ENCODE data around the gene GPC2. TPM values are rescaled to one million over a fixed set of nuclear protein-coding genes. Genes with fewer than 3 reads are reported as not detected.
"Not testable (repeated sequence)": the region's sequence is repeated elsewhere in the genome, so short reads cannot be mapped to it uniquely, and the experiment has no call there.

The GPC2 gene
- total and polyA plus RNA-seq, 2 donors, result 8.5 to 11.2 TPM

GRCh38 chr7:100219801-100220585 lies 42.8 kb upstream of the GPC2 start, which contains the start of gene PVRIG:
Gene PVRIG (plus strand): TSS chr7:100219949. CDS start chr7:100219971, 22 bp downstream.
- 20% methylated on average over 26 of the region's 27 CpGs for WGBS
- not testable (repeated sequence) for H3K27me3 ChIP-seq (ENCODE audit: control insufficient read depth in 2 of 2, insufficient read depth in 1 of 2, low read length in 1 of 2); H3K9me3 ChIP-seq (ENCODE audit: control insufficient read depth in 2 of 2, insufficient read depth in 1 of 2, low read length in 1 of 2)
- DNase-seq (ENCODE audit: low read depth in 6 of 9, low spot score in 9 of 9), result peak in 3 of 9 donors; percentile 44 to 69 (median 45)
- peak within 1 kb of the TSS; percentile 98 to 100 for H3K27ac ChIP-seq (ENCODE audit: low read depth in 1 of 2, low read length in 1 of 2)
- H3K4me1 ChIP-seq (ENCODE audit: control insufficient read depth in 2 of 2, insufficient read depth in 2 of 2, low read length in 2 of 2), result peaks cover 8 to 71% of the 10 kb centered on the region in 2 donors
- peak within 1 kb of the TSS; percentile 71 to 99 for H3K4me3 ChIP-seq (ENCODE audit: low read length in 2 of 2)
- H3K36me3 ChIP-seq (ENCODE audit: control insufficient read depth in 2 of 2, insufficient read depth in 2 of 2, low read length in 1 of 2), result peaks cover 27 to 47% of the 10 kb centered on the region in 2 donors

DNA sequence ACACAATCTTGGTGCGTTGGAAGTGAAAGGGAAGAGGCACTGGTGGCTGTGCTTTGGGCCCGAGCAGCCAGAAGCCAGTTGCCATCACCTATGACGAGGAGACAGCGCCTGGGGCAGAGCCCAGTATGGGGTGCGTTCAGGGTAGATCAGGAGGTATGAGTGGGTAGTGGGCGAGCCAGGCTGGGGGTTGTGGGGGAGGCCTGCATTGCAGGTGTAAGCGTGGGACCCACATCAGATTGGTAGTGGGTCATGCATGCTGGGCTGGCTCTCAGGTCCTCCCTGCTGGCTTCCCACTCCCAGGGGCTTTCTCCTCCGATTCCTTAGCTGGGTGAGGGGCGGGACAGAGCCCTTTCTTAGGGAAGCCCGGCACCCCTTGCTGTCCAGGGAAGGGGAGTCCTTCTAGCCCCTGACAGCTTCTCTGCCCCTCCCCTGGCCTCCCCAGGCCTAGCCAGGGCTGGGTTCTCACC lies 42.1 kb upstream of the GPC2 start:
- Histone ChIP-seq H3K36me3 (ENCODE audit: control insufficient read depth in 2 of 2, insufficient read depth in 2 of 2, low read length in 1 of 2) (peaks cover 21 to 40% of the 10 kb centered on the region in 2 donors), H3K27ac (ENCODE audit: low read depth in 1 of 2, low read length in 1 of 2) (peak overlapping the region; percentile 95 to 100), H3K4me3 (ENCODE audit: low read length in 2 of 2) (peak overlapping the region; percentile 71 to 99), H3K27me3 (ENCODE audit: control insufficient read depth in 2 of 2, insufficient read depth in 1 of 2, low read length in 1 of 2) (no peaks in the 10 kb centered on the region), H3K4me1 (ENCODE audit: control insufficient read depth in 2 of 2, insufficient read depth in 2 of 2, low read length in 2 of 2) (peaks cover 12 to 70% of the 10 kb centered on the region in 2 donors), H3K9me3 (ENCODE audit: control insufficient read depth in 2 of 2, insufficient read depth in 1 of 2, low read length in 1 of 2) (peaks cover 0 to 7% of the 10 kb centered on the region in 2 donors)
- peak in 3 of 9 donors; percentile 59 to 76 (median 59) for DNase-seq (ENCODE audit: low read depth in 6 of 9, low spot score in 9 of 9)
- WGBS, result 39% methylated on average over 10 of the region's 10 CpGs

GRCh38 chr7:100217934-100218333 lies 40.8 kb upstream of the GPC2 start:
- 0% methylated on average over 2 of the region's 5 CpGs for WGBS

GRCh38 chr7:100215895-100216294 lies 38.7 kb upstream of the GPC2 start:
- Histone ChIP-seq H3K4me3 (ENCODE audit: low read length in 2 of 2) (no peak overlapping the region), H3K4me1 (ENCODE audit: control insufficient read depth in 2 of 2, insufficient read depth in 2 of 2, low read length in 2 of 2) (peaks cover 31 to 76% of the 10 kb centered on the region in 2 donors), H3K27ac (ENCODE audit: low read depth in 1 of 2, low read length in 1 of 2) (peak overlapping the region in 1 of 2 donors; percentile 44), H3K27me3 (ENCODE audit: control insufficient read depth in 2 of 2, insufficient read depth in 1 of 2, low read length in 1 of 2) (no peaks in the 10 kb centered on the region), H3K9me3 (ENCODE audit: control insufficient read depth in 2 of 2, insufficient read depth in 1 of 2, low read length in 1 of 2) (peaks cover 0 to 3% of the 10 kb centered on the region in 2 donors), H3K36me3 (ENCODE audit: control insufficient read depth in 2 of 2, insufficient read depth in 2 of 2, low read length in 1 of 2) (peaks cover 0 to 8% of the 10 kb centered on the region in 2 donors)
- no peak for DNase-seq (ENCODE audit: low read depth in 6 of 9, low spot score in 9 of 9)
- WGBS, result 94% methylated on average over 6 of the region's 6 CpGs

More at GRCh38 chr7:100217934-100218333, 40.8 kb upstream of the GPC2 start:
- peak in 1 of 9 donors; percentile 49 for DNase-seq (ENCODE audit: low read depth in 6 of 9, low spot score in 9 of 9)
- Histone ChIP-seq H3K36me3 (ENCODE audit: control insufficient read depth in 2 of 2, insufficient read depth in 2 of 2, low read length in 1 of 2) (peaks cover 8 to 28% of the 10 kb centered on the region in 2 donors), H3K4me1 (ENCODE audit: control insufficient read depth in 2 of 2, insufficient read depth in 2 of 2, low read length in 2 of 2) (peaks cover 13 to 72% of the 10 kb centered on the region in 2 donors), H3K27ac (ENCODE audit: low read depth in 1 of 2, low read length in 1 of 2) (peak overlapping the region; percentile 46 to 100)
- not testable (repeated sequence) for H3K4me3 ChIP-seq (ENCODE audit: low read length in 2 of 2); H3K9me3 ChIP-seq (ENCODE audit: control insufficient read depth in 2 of 2, insufficient read depth in 1 of 2, low read length in 1 of 2); H3K27me3 ChIP-seq (ENCODE audit: control insufficient read depth in 2 of 2, insufficient read depth in 1 of 2, low read length in 1 of 2)

- not testable (repeated sequence) for H3K9me3 ChIP-seq (ENCODE audit: control insufficient read depth in 2 of 2, insufficient read depth in 1 of 2, low read length in 1 of 2); H3K36me3 ChIP-seq (ENCODE audit: control insufficient read depth in 2 of 2, insufficient read depth in 2 of 2, low read length in 1 of 2); H3K4me3 ChIP-seq (ENCODE audit: low read length in 2 of 2); H3K27ac ChIP-seq (ENCODE audit: low read depth in 1 of 2, low read length in 1 of 2); H3K27me3 ChIP-seq (ENCODE audit: control insufficient read depth in 2 of 2, insufficient read depth in 1 of 2, low read length in 1 of 2)
- peaks cover 45 to 91% of the 10 kb centered on the region in 2 donors for H3K4me1 ChIP-seq (ENCODE audit: control insufficient read depth in 2 of 2, insufficient read depth in 2 of 2, low read length in 2 of 2)
- WGBS, result 92% methylated on average over 5 of the region's 5 CpGs
- peak in 1 of 9 donors; percentile 54 for DNase-seq (ENCODE audit: low read depth in 6 of 9, low spot score in 9 of 9)
Measured at GRCh38 chr7:100214356-100214755, 37.2 kb upstream of the GPC2 start.

DNA sequence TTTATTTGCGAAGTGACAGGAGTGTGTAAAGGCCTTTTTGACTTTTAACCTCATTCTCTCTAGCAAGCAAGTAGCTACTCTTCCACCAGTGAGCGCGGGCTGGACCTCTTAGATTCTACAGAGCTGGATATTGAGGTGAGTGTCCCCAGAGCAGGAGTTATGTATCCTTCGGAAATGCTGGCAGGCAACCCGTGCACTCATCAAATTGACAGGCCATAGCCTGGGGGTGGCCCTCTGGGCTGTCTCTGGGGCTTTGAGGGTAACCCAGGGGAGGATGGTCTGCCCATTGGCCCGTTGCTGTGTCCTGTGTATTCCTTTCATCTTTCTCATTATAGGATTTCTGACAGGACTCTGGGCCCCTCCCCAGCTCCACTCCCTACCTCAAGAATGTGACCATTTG lies 36.5 kb upstream of the GPC2 start:
- no peak for DNase-seq (ENCODE audit: low read depth in 6 of 9, low spot score in 9 of 9)
- peaks cover 46 to 91% of the 10 kb centered on the region in 2 donors for H3K4me1 ChIP-seq (ENCODE audit: control insufficient read depth in 2 of 2, insufficient read depth in 2 of 2, low read length in 2 of 2)
- peak overlapping the region; percentile 15 to 50 for H3K27ac ChIP-seq (ENCODE audit: low read depth in 1 of 2, low read length in 1 of 2)
- no peaks in the 10 kb centered on the region for H3K9me3 ChIP-seq (ENCODE audit: control insufficient read depth in 2 of 2, insufficient read depth in 1 of 2, low read length in 1 of 2)
- WGBS, result 86% methylated on average over 6 of the region's 6 CpGs
- H3K27me3 ChIP-seq (ENCODE audit: control insufficient read depth in 2 of 2, insufficient read depth in 1 of 2, low read length in 1 of 2), result no peaks in the 10 kb centered on the region
- H3K36me3 ChIP-seq (ENCODE audit: control insufficient read depth in 2 of 2, insufficient read depth in 2 of 2, low read length in 1 of 2), result peaks cover 0 to 3% of the 10 kb centered on the region in 2 donors
- no peak overlapping the region for H3K4me3 ChIP-seq (ENCODE audit: low read length in 2 of 2)

GRCh38 chr7:100212631-100213286 lies 35.6 kb upstream of the GPC2 start:
- no peaks in the 10 kb centered on the region for H3K9me3 ChIP-seq (ENCODE audit: control insufficient read depth in 2 of 2, insufficient read depth in 1 of 2, low read length in 1 of 2)
- peaks cover 46 to 88% of the 10 kb centered on the region in 2 donors for H3K4me1 ChIP-seq (ENCODE audit: control insufficient read depth in 2 of 2, insufficient read depth in 2 of 2, low read length in 2 of 2)
- H3K4me3 ChIP-seq (ENCODE audit: low read length in 2 of 2), result no peak overlapping the region
- H3K27me3 ChIP-seq (ENCODE audit: control insufficient read depth in 2 of 2, insufficient read depth in 1 of 2, low read length in 1 of 2), result no peaks in the 10 kb centered on the region
- H3K36me3 ChIP-seq (ENCODE audit: control insufficient read depth in 2 of 2, insufficient read depth in 2 of 2, low read length in 1 of 2), result peaks cover 0 to 3% of the 10 kb centered on the region in 2 donors
- DNase-seq (ENCODE audit: low read depth in 6 of 9, low spot score in 9 of 9), result no peak
- 90% methylated on average over 5 of the region's 5 CpGs for WGBS
- H3K27ac ChIP-seq (ENCODE audit: low read depth in 1 of 2, low read length in 1 of 2), result peak overlapping the region; percentile 50 to 74

DNA sequence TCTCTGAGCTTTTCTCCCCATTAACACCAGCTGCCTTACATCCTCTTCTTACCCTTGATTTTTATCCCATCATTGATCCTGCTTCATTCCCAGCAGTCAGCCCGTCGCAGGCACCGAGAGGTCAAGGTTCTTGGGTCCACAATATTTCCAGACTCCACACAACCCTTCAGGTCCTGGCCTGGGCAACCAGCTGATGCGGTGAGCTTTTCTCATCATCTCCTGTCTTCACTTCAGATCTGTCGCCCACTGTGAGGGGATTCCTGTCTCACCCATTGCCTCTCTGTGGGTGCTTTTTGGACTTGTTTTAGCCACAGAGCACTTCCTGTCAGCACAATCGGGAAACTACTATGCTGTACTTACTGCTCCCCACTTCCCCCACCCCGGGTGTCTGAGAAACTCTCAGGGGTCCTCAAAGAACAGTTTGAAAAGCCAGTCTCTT lies 34.2 kb upstream of the GPC2 start:
- WGBS, result 46% methylated on average over 7 of the region's 7 CpGs
- H3K9me3 ChIP-seq (ENCODE audit: control insufficient read depth in 2 of 2, insufficient read depth in 1 of 2, low read length in 1 of 2), result no peaks in the 10 kb centered on the region
- H3K4me3 ChIP-seq (ENCODE audit: low read length in 2 of 2), result peak overlapping the region; percentile 6 to 11
- peaks cover 43 to 78% of the 10 kb centered on the region in 2 donors for H3K4me1 ChIP-seq (ENCODE audit: control insufficient read depth in 2 of 2, insufficient read depth in 2 of 2, low read length in 2 of 2)
- DNase-seq (ENCODE audit: low read depth in 6 of 9, low spot score in 9 of 9), result peak in 2 of 9 donors; percentile 65 to 83
- H3K27ac ChIP-seq (ENCODE audit: low read depth in 1 of 2, low read length in 1 of 2), result peak overlapping the region; percentile 92
- H3K27me3 ChIP-seq (ENCODE audit: control insufficient read depth in 2 of 2, insufficient read depth in 1 of 2, low read length in 1 of 2), result no peaks in the 10 kb centered on the region
- peaks cover 0 to 3% of the 10 kb centered on the region in 2 donors for H3K36me3 ChIP-seq (ENCODE audit: control insufficient read depth in 2 of 2, insufficient read depth in 2 of 2, low read length in 1 of 2)

GRCh38 chr7:100210805-100211204 lies 33.6 kb upstream of the GPC2 start:
- no peaks in the 10 kb centered on the region for H3K27me3 ChIP-seq (ENCODE audit: control insufficient read depth in 2 of 2, insufficient read depth in 1 of 2, low read length in 1 of 2)
- 7% methylated on average over 5 of the region's 5 CpGs for WGBS
- H3K27ac ChIP-seq (ENCODE audit: low read depth in 1 of 2, low read length in 1 of 2), result peak overlapping the region; percentile 92
- peaks cover 0 to under 1% of the 10 kb centered on the region in 2 donors for H3K36me3 ChIP-seq (ENCODE audit: control insufficient read depth in 2 of 2, insufficient read depth in 2 of 2, low read length in 1 of 2)
- peak overlapping the region in 1 of 2 donors; percentile 11 for H3K4me3 ChIP-seq (ENCODE audit: low read length in 2 of 2)
- DNase-seq (ENCODE audit: low read depth in 6 of 9, low spot score in 9 of 9), result peak in 3 of 9 donors; percentile 53 to 73 (median 62)
- peaks cover 43 to 74% of the 10 kb centered on the region in 2 donors for H3K4me1 ChIP-seq (ENCODE audit: control insufficient read depth in 2 of 2, insufficient read depth in 2 of 2, low read length in 2 of 2)
- no peaks in the 10 kb centered on the region for H3K9me3 ChIP-seq (ENCODE audit: control insufficient read depth in 2 of 2, insufficient read depth in 1 of 2, low read length in 1 of 2)

Measured in thymus (tissue), 11 donors.